H1 (cell line): ENCODE data around the gene POLR2A. TPM values are rescaled to one million over a fixed set of nuclear protein-coding genes. Genes with fewer than 3 reads are reported as not detected.

Source experiments
- CTCF ChIA-PET: fragments of 300-600 bp; sonication (Branson Sonifier 250); formaldehyde crosslinking; loops from one replicate; lab custom pipeline; 2021; ENCODE audit not compliant: partially characterized antibody; lab: Charles Lee
- POLR2A ChIA-PET: fragments of 300-600 bp; sonication (Branson Sonifier 250); formaldehyde crosslinking; loops from one replicate; lab custom pipeline; 2021; ENCODE audit warnings: inconsistent platforms; ENCODE audit not compliant: partially characterized antibody; lab: Charles Lee
- DNase-seq, 2 experiments: peaks; one replicate each; pipeline versions ENCODE4 v3.0.0 to v3.0.0-alpha.2; 2010 to 2022; ENCODE audit warnings: low spot score in 2 of 2, low read depth in 1 of 2, mixed read lengths in 1 of 2
- FAIRE-seq: peaks from 2 replicates; lab custom pipeline; 2011; peaks lifted over from hg19 to GRCh38; lab: Jason Lieb, UNC
- H2AFZ ChIP-seq: 2 replicates; pipeline ENCODE4 v1.8.1; 2012; ENCODE audit warnings: low read length, inconsistent platforms
- H2AK5ac ChIP-seq: 2 replicates; pipeline ENCODE4 v1.6.1; 2013; ENCODE audit warnings: low read depth, low read length
- H2BK120ac ChIP-seq: replicated peaks from 2 replicates; pipeline ENCODE3; 2013; ENCODE audit warnings: low read depth, low read length, inconsistent platforms
- H2BK12ac ChIP-seq: 2 replicates; pipeline ENCODE4 v1.6.1; 2013; ENCODE audit warnings: low read depth, low read length
- H2BK15ac ChIP-seq: 2 replicates; pipeline ENCODE4 v1.6.1; 2013; ENCODE audit warnings: low read length
- H2BK20ac ChIP-seq: 2 replicates; pipeline ENCODE4 v1.6.1; 2013; ENCODE audit warnings: low read length
- H2BK5ac ChIP-seq: 2 replicates; pipeline ENCODE4 v1.6.1; 2013; ENCODE audit warnings: low read depth, low read length
- H3K14ac ChIP-seq: 2 replicates; pipeline ENCODE4 v1.6.1; 2013; ENCODE audit warnings: inconsistent platforms; ENCODE audit not compliant: insufficient read length
- H3K18ac ChIP-seq: 2 replicates; pipeline ENCODE4 v1.6.1; 2013; ENCODE audit warnings: low read length; ENCODE audit errors: extremely low read depth
- H3K23ac ChIP-seq: 2 replicates; pipeline ENCODE4 v1.6.1; 2013; ENCODE audit warnings: inconsistent platforms; ENCODE audit not compliant: insufficient read length
- H3K23me2 ChIP-seq: 2 replicates; pipeline ENCODE4 v1.6.1; 2013; ENCODE audit warnings: low read depth, low read length
- H3K27ac ChIP-seq: 2 replicates; pipeline ENCODE4 v1.6.1; 2011; ENCODE audit warnings: low read depth, low read length, inconsistent platforms
- H3K27me3 ChIP-seq, 4 experiments: replicated peaks in 1 of 4; 1 replicate in 1 of 4; 2 replicates in 3 of 4; pipeline versions ENCODE4 v1.6.1 to v1.8.1; 2011 to 2013; ENCODE audit warnings: low read length in 3 of 4, mild to moderate bottlenecking in 3 of 4, inconsistent platforms in 2 of 4, mixed read lengths in 2 of 4, moderate library complexity in 1 of 4; ENCODE audit not compliant: control insufficient read depth in 3 of 4, insufficient read depth in 3 of 4; ENCODE audit errors: extremely low read depth in 1 of 4
- H3K36me3 ChIP-seq, 4 experiments: 2 replicates each; pipeline versions ENCODE4 v1.6.1 to v1.8.1; 2011 to 2013; ENCODE audit warnings: mild to moderate bottlenecking in 4 of 4, low read length in 3 of 4, moderate library complexity in 2 of 4, control low read depth in 1 of 4, inconsistent platforms in 1 of 4; ENCODE audit not compliant: insufficient read depth in 4 of 4, control insufficient read depth in 2 of 4
- H3K4ac ChIP-seq: replicated peaks from 2 replicates; pipeline ENCODE3; 2013; ENCODE audit warnings: low read length, low read depth, mixed read lengths, inconsistent platforms; ENCODE audit not compliant: insufficient read length
- H3K4me1 ChIP-seq, 4 experiments: replicated peaks in 1 of 4; 1 replicate in 1 of 4; 2 replicates in 3 of 4; pipeline versions ENCODE4 v1.6.1 to v1.8.1; 2011 to 2013; ENCODE audit warnings: low read length in 3 of 4, inconsistent platforms in 2 of 4, mixed read lengths in 1 of 4; ENCODE audit not compliant: insufficient read depth in 4 of 4, control insufficient read depth in 3 of 4
- H3K4me2 ChIP-seq, 2 experiments: 2 replicates each; pipeline versions ENCODE4 v1.6.1 to v1.8.1; 2011 to 2013; ENCODE audit warnings: low read depth in 2 of 2, low read length in 2 of 2, control low read depth in 1 of 2, inconsistent platforms in 1 of 2, mild to moderate bottlenecking in 1 of 2; ENCODE audit not compliant: insufficient read depth in 1 of 2
- H3K4me3 ChIP-seq, 4 experiments: fragments of 200-600, 300-600 bp in 1 of 4; sonication (generic), shearing (Covaris generic), sonication (Bioruptor Twin) in 1 of 4; 2 replicates each; pipeline versions ENCODE4 v1.5.1 to v1.8.1; 2011 to 2016; ENCODE audit warnings: low read length in 4 of 4, low read depth in 3 of 4, control low read depth in 2 of 4, inconsistent platforms in 2 of 4, mild to moderate bottlenecking in 2 of 4, mixed read lengths in 1 of 4, moderate library complexity in 1 of 4; ENCODE audit not compliant: insufficient read depth in 2 of 4; ENCODE audit errors: extremely low read depth in 1 of 4
- H3K56ac ChIP-seq: replicated peaks from 2 replicates; pipeline ENCODE3; 2013; ENCODE audit warnings: low read depth, mild to moderate bottlenecking, mixed read lengths, low read length, inconsistent platforms; ENCODE audit not compliant: insufficient read length
- H3K79me1 ChIP-seq: 2 replicates; pipeline ENCODE4 v1.6.1; 2013; ENCODE audit warnings: low read depth, low read length, control low read depth
- H3K79me2 ChIP-seq, 2 experiments: 2 replicates each; pipeline versions ENCODE4 v1.6.1 to v1.8.1; 2012 to 2013; ENCODE audit warnings: low read length in 2 of 2, mild to moderate bottlenecking in 2 of 2, inconsistent platforms in 1 of 2; ENCODE audit not compliant: insufficient read depth in 2 of 2, control insufficient read depth in 1 of 2
- H3K9ac ChIP-seq, 4 experiments: replicated peaks in 1 of 4; 1 replicate in 1 of 4; 2 replicates in 3 of 4; pipeline versions ENCODE4 v1.6.1 to v1.8.1; 2011 to 2013; ENCODE audit warnings: low read depth in 3 of 4, low read length in 3 of 4, control low read depth in 2 of 4, mild to moderate bottlenecking in 2 of 4, moderate library complexity in 2 of 4, inconsistent platforms in 1 of 4; ENCODE audit errors: extremely low read depth in 1 of 4
- H3K9me3 ChIP-seq, 2 experiments: 2 replicates each; pipeline versions ENCODE4 v1.6.1 to v1.8.1; 2012 to 2013; ENCODE audit warnings: mild to moderate bottlenecking in 2 of 2, moderate library complexity in 2 of 2, control low read depth in 1 of 2, inconsistent platforms in 1 of 2, low read depth in 1 of 2, low read length in 1 of 2, mixed read lengths in 1 of 2; ENCODE audit not compliant: insufficient read depth in 2 of 2
- H4K20me1 ChIP-seq, 2 experiments: replicated peaks in 1 of 2; 2 replicates each; pipeline versions ENCODE3 to v1.8.1; 2011 to 2013; ENCODE audit warnings: inconsistent platforms in 2 of 2, low read length in 2 of 2, mild to moderate bottlenecking in 1 of 2; ENCODE audit not compliant: insufficient read depth in 2 of 2, control insufficient read depth in 1 of 2
- H4K5ac ChIP-seq: 2 replicates; pipeline ENCODE4 v1.6.1; 2013; ENCODE audit warnings: low read length, low read depth, mixed read lengths, inconsistent platforms; ENCODE audit not compliant: insufficient read length
- H4K8ac ChIP-seq: 2 replicates; pipeline ENCODE4 v1.8.0; 2013; ENCODE audit warnings: mild to moderate bottlenecking, moderate library complexity, low read length, inconsistent platforms; ENCODE audit not compliant: insufficient read depth; ENCODE audit errors: extremely low read depth
- H4K91ac ChIP-seq: replicated peaks from 2 replicates; pipeline ENCODE3; 2013; ENCODE audit warnings: low read length, mixed read lengths, inconsistent platforms; ENCODE audit not compliant: insufficient read length
- ASH2L ChIP-seq: fragments of 200-600, 300-600 bp; sonication (generic); IDR thresholded peaks from one replicate; pipeline ENCODE4 v1.7.1; 2017; ENCODE audit warnings: low read length
- BACH1 ChIP-seq: IDR thresholded peaks from 2 replicates; pipeline ENCODE4 v1.6.1; 2012; ENCODE audit warnings: low read length, improper control_type of control experiment
- CBX8 ChIP-seq: fragments of 300-800, 300-1000 bp; sonication (generic); IDR thresholded peaks from 2 replicates; pipeline ENCODE4 v1.7.1; 2016; ENCODE audit warnings: low read depth, low read length, borderline replicate concordance
- CHD1 ChIP-seq: IDR thresholded peaks from 2 replicates; pipeline ENCODE4 v1.6.1; 2012; ENCODE audit warnings: low read depth, low read length, improper control_type of control experiment
- HDAC6 ChIP-seq: IDR thresholded peaks from one replicate; pipeline ENCODE4 v1.7.1; 2012; ENCODE audit warnings: low read depth, mild to moderate bottlenecking, inconsistent platforms, low read length, moderate library complexity
- KDM4A ChIP-seq: IDR thresholded peaks from one replicate; pipeline ENCODE4 v1.7.1; 2012; ENCODE audit warnings: low read depth, mild to moderate bottlenecking, moderate library complexity, low read length, inconsistent platforms; ENCODE audit not compliant: severe bottlenecking
- NANOG ChIP-seq: IDR thresholded peaks from 2 replicates; pipeline ENCODE4 v1.6.1; 2011; ENCODE audit warnings: low read length, low read depth, mild to moderate bottlenecking, inconsistent platforms; ENCODE audit not compliant: insufficient read depth, poor library complexity, severe bottlenecking
- PHF8 ChIP-seq: fragments of 200-600 bp; sonication (generic); conservative IDR thresholded peaks from 2 replicates; pipeline ENCODE4 v1.7.1; 2012; ENCODE audit warnings: low read depth, mild to moderate bottlenecking, inconsistent platforms, low read length, moderate library complexity
- TEAD4 ChIP-seq: IDR thresholded peaks from 2 replicates; pipeline ENCODE4 v1.6.1; 2012; ENCODE audit warnings: low read depth, low read length, inconsistent platforms, mixed read lengths
- WGBS, 2 experiments: shearing (Covaris generic) in 1 of 2; methylation state at CpG; one replicate each; pipeline versions ENCODE4 v1.1.6 to v1.1.7; 2013 to 2015; ENCODE audit warnings: low lambda C conversion rate in 2 of 2, mixed read lengths in 2 of 2, inconsistent platforms in 1 of 2, low coverage in 1 of 2, missing lambda C conversion rate in 1 of 2; ENCODE audit not compliant: insufficient replicate concordance in 2 of 2, insufficient coverage in 1 of 2, insufficient read length in 1 of 2; ENCODE audit errors: extremely low coverage in 1 of 2, missing lambda C conversion rate in 1 of 2; 5-methylcytosine and 5-hydroxymethylcytosine counted together
- polyA plus RNA-seq, 7 experiments: library from polyadenylated mRNA; depleted of rRNA in 3 of 7; stranded (reverse) in 5 of 7; unstranded in 2 of 7; fragments of >200 nt in 5 of 7; fragments of 200-250 nt in 2 of 7; gene quantifications; 1 replicate in 5 of 7; 2 replicates in 1 of 7; 4 replicates in 1 of 7; pipeline versions ENCODE4 v1.2.1 to v1.2.3, GENCODE V29; 2011 to 2013; ENCODE audit warnings: missing spikeins in 2 of 7, mixed read lengths in 2 of 7
- total RNA-seq: library from RNA; stranded (reverse); fragmentation: NEBNext Ultra II Directional; extraction: Animal tissue kit (Norgen Biotek cat#: 25700); gene quantifications from 2 replicates; pipeline ENCODE4 v1.2.1, GENCODE V29; 2021

POLR2A gene
- total and polyA plus RNA-seq, 2 of the 8 experiments (the other 6 are each of a cell fraction or from before 2014, with no cell fraction given): 26.8 to 150 TPM

- Histone ChIP-seq H2BK15ac (no peak overlapping the region), H3K4ac (no peak overlapping the region), H3K36me3 (peaks cover 0 to 3% (median under 1%) of the 10 kb centered on the region in 4 experiments; a peak in 3 of 8 replicates), H2BK12ac (no peak overlapping the region), H3K9me3 (no peaks in the 10 kb centered on the region), H3K79me1 (peaks cover 2% of the 10 kb centered on the region; the same call in 1 of the 2 replicates), H2BK120ac (no peak overlapping the region), H3K79me2 (no peaks in the 10 kb centered on the region; a peak in 1 of 4 replicates), H3K18ac (no peak overlapping the region), H3K27me3 (no peaks in the 10 kb centered on the region), H4K20me1 (peaks cover 0 to 1% of the 10 kb centered on the region in 2 experiments), H4K91ac (no peak overlapping the region), H2BK5ac (no peak overlapping the region; the same call in 1 of the 2 replicates), H3K23ac (no peak overlapping the region), H2AFZ (no peak overlapping the region), H3K23me2 (no peaks in the 10 kb centered on the region), H3K9ac (no peak overlapping the region), H4K5ac (no peak overlapping the region), H3K4me3 (no peak overlapping the region), H3K4me1 (peaks cover 0 to 6% (median 3%) of the 10 kb centered on the region in 4 experiments; a peak in 4 of 7 replicates), H3K27ac (no peak overlapping the region), H3K14ac (no peak overlapping the region), H4K8ac (no peak overlapping the region), H3K4me2 (no peak overlapping the region), H3K56ac (no peak overlapping the region), H2AK5ac (no peak overlapping the region), H2BK20ac (no peak overlapping the region)
- no peak for DNase-seq
- ChIA-PET POLR2A (interaction anchor here (0.9 to 13.8 kb wide), 5 partner anchors 15 to 94 kb away, joined by 3 to 200 read pairs (median 4); partner anchors contain the start of genes POLR2A, SLC35G6, TMEM102 and TMEM256), CTCF (interaction anchor here (1.0 to 1.5 kb wide), 5 partner anchors 9 to 92 kb away, joined by 3 to 8 read pairs (median 3); partner anchors contain the start of gene TNFSF13)
- TF ChIP-seq ASH2L (no peak), HDAC6 (no peak), TEAD4 (no peak), KDM4A (no peak), NANOG (no peak), CHD1 (no peak), BACH1 (no peak), CBX8 (no peak), PHF8 (no peak)
- 98% methylated on average over 7 of the region's 9 CpGs; no CpG with 5 or more reads in 1 of the 2 experiments for WGBS, 2 experiments
- FAIRE-seq: no peak
These were observed 17.9 kb upstream of the POLR2A start for GRCh38 chr17:7466318-7466638.
